K562 (cell line): ENCODE measurements around the gene GPNMB. TPM values are rescaled to one million over a fixed set of nuclear protein-coding genes. Genes with fewer than 3 reads are reported as not detected.

Experiments
- ATAC-seq: fragments of 200-7000 bp; cut with Tn5 transposase; 3 replicates; pipeline ENCODE4 v1.9.1; 2020; ENCODE audit warnings: moderate library complexity
- BruUV-seq: library from RNA; stranded (reverse); fragments of 400-500 nt; replicated peaks from 2 replicates; lab custom pipeline; 2021; lab: Mats Ljungman, UMichigan
- CTCF ChIA-PET: fragments of 300-600 bp; formaldehyde crosslinking; extraction: SDS; loops from one replicate; lab custom pipeline; 2021; ENCODE audit warnings: low intra/inter-chr PET ratio; lab: Yijun Ruan, JAX
- POLR2A ChIA-PET: fragments of 300-600, 350-650 bp; sonication (Branson Sonifier 250); formaldehyde crosslinking; extraction: SDS; loops from one replicate; lab custom pipeline; 2021; ENCODE audit warnings: antibody characterized with exemption, inconsistent platforms; lab: Yijun Ruan, JAX
- DNase-seq, 4 experiments: peaks; one replicate each; pipeline versions ENCODE4 v3.0.0 to v3.0.0-alpha.2; 2011 to 2018; ENCODE audit warnings: low spot score in 3 of 4, mixed read lengths in 3 of 4; ENCODE audit errors: extremely low read depth in 1 of 4
- FAIRE-seq: peaks from 2 replicates; lab custom pipeline; 2011; peaks lifted over from hg19 to GRCh38; lab: Jason Lieb, UNC
- H2AFZ ChIP-seq: 2 replicates; pipeline ENCODE4 v1.6.0; 2011; ENCODE audit warnings: low read depth, low read length, control low read depth, inconsistent platforms
- H3K27ac ChIP-seq: fragments of 200-600 bp; 3 replicates; pipeline ENCODE4 v1.8.0; 2011; ENCODE audit warnings: low read depth, mild to moderate bottlenecking, control low read depth, inconsistent platforms, low read length, moderate library complexity, mixed read lengths; ENCODE audit errors: extremely low read depth
- H3K27me3 ChIP-seq, 2 experiments: fragments of 300-600 bp in 1 of 2; 2 replicates in 1 of 2; 3 replicates in 1 of 2; pipeline versions ENCODE4 v1.6.0 to v1.8.0; 2011; ENCODE audit warnings: inconsistent platforms in 2 of 2, low read length in 2 of 2, mild to moderate bottlenecking in 1 of 2, mixed read lengths in 1 of 2, moderate library complexity in 1 of 2; ENCODE audit not compliant: control insufficient read depth in 2 of 2, insufficient read depth in 2 of 2
- H3K36me3 ChIP-seq: fragments of 300-600 bp; 3 replicates; pipeline ENCODE4 v1.8.0; 2011; ENCODE audit warnings: mild to moderate bottlenecking, low read length, inconsistent platforms; ENCODE audit not compliant: control insufficient read depth, insufficient read depth
- H3K4me1 ChIP-seq, 2 experiments: fragments of 200-600 bp in 1 of 2; replicated peaks in 1 of 2; 2 replicates in 1 of 2; 3 replicates in 1 of 2; pipeline versions ENCODE4 v1.5.1 to v1.8.0; 2011; ENCODE audit warnings: inconsistent platforms in 2 of 2, low read length in 2 of 2, mild to moderate bottlenecking in 1 of 2, mixed read lengths in 1 of 2, moderate library complexity in 1 of 2; ENCODE audit not compliant: control insufficient read depth in 2 of 2, insufficient read depth in 2 of 2
- H3K4me2 ChIP-seq: 2 replicates; pipeline ENCODE4 v1.6.1; 2011; ENCODE audit warnings: low read length, control low read depth, inconsistent platforms, mixed read lengths; ENCODE audit not compliant: insufficient read depth
- H3K4me3 ChIP-seq: fragments of 200-600 bp; sonication (generic), shearing (Covaris generic); 2 replicates; pipeline ENCODE4 v1.5.1; 2016; ENCODE audit warnings: control low read depth, inconsistent platforms
- H3K79me2 ChIP-seq: fragments of 200-600 bp; 3 replicates; pipeline ENCODE4 v1.8.0; 2011; ENCODE audit warnings: low read length, inconsistent platforms; ENCODE audit not compliant: control insufficient read depth, insufficient read depth
- H3K9ac ChIP-seq, 2 experiments: 2 replicates each; pipeline versions ENCODE4 v1.6.0 to v1.6.1; 2011; ENCODE audit warnings: low read depth in 2 of 2, low read length in 2 of 2, control low read depth in 1 of 2, inconsistent platforms in 1 of 2, mild to moderate bottlenecking in 1 of 2, mixed read lengths in 1 of 2; ENCODE audit not compliant: insufficient read depth in 1 of 2
- H3K9me1 ChIP-seq: one replicate; pipeline ENCODE4 v1.6.0; 2011; ENCODE audit warnings: inconsistent platforms, mild to moderate bottlenecking, low read length, moderate library complexity; ENCODE audit not compliant: control insufficient read depth, insufficient read depth
- H3K9me3 ChIP-seq: replicated peaks from 2 replicates; pipeline ENCODE4 v1.5.1; 2011; ENCODE audit warnings: low read depth, low read length, inconsistent platforms; ENCODE audit not compliant: control insufficient read depth, insufficient read depth
- H4K20me1 ChIP-seq: replicated peaks from 2 replicates; pipeline ENCODE4 v1.6.1; 2011; ENCODE audit warnings: low read length, inconsistent platforms, mixed read lengths; ENCODE audit not compliant: control insufficient read depth, insufficient read depth
- ARHGAP35 ChIP-seq: fragments of 450-650 bp; IDR thresholded peaks from 2 replicates; pipeline ENCODE4 v1.6.1; 2018; ENCODE audit not compliant: partially characterized antibody
- JUND ChIP-seq, 2 experiments: IDR thresholded peaks; 2 replicates in 1 of 2; 3 replicates in 1 of 2; pipeline ENCODE4 v1.6.1; 2011; ENCODE audit warnings: borderline replicate concordance in 2 of 2, low read depth in 2 of 2, low read length in 2 of 2, improper control_type of control experiment in 1 of 2, missing biosample characterization in 1 of 2, missing genetic modification characterization in 1 of 2, missing genetic modification reagents in 1 of 2
- MCM3 ChIP-seq: fragments of 450-650 bp; IDR thresholded peaks from 2 replicates; pipeline ENCODE4 v1.6.1; 2016
- NCOA1 ChIP-seq: fragments of 450-650 bp; IDR thresholded peaks from 2 replicates; pipeline ENCODE4 v1.6.1; 2016; ENCODE audit warnings: low read depth
- NFIX ChIP-seq: fragments of 250-450 bp; sonication (Bioruptor Pico); IDR thresholded peaks from 2 replicates; pipeline ENCODE4 v1.4.0; 2020; ENCODE audit warnings: low read depth, mild to moderate bottlenecking, moderate library complexity
- SREBF1 ChIP-seq: fragments of 150-350 bp; IDR thresholded peaks from 2 replicates; pipeline ENCODE4 v1.6.1; 2014; ENCODE audit warnings: antibody characterized with exemption, low read depth, low read length, borderline replicate concordance
- ZBTB8A ChIP-seq: fragments of 450-650 bp; IDR thresholded peaks from 2 replicates; pipeline ENCODE4 v1.6.1; 2018; ENCODE audit warnings: mild to moderate bottlenecking, moderate library complexity; ENCODE audit not compliant: partially characterized antibody
- ZFP36 ChIP-seq: fragments of 150-350 bp; IDR thresholded peaks from 2 replicates; pipeline ENCODE4 v1.6.1; 2018; ENCODE audit warnings: low read length, low read depth; ENCODE audit not compliant: partially characterized antibody
- ZNF217 ChIP-seq: sonication (generic); formaldehyde crosslinking; IDR thresholded peaks from 2 replicates; pipeline ENCODE4 v1.8.0; 2022; ENCODE audit warnings: mild to moderate bottlenecking, missing genetic modification reagents
- WGBS: fragments of 100-300 bp; shearing (Covaris generic); methylation state at CpG from one replicate; pipeline ENCODE4 v1.1.6; 2016; ENCODE audit warnings: low coverage, mixed read lengths; ENCODE audit not compliant: insufficient coverage; ENCODE audit errors: missing lambda C conversion rate; 5-methylcytosine and 5-hydroxymethylcytosine counted together
- in situ Hi-C: fragments of 300-500 bp; cut with MboI; formaldehyde crosslinking; loops from 4 replicates; pipeline ENCODE4 v1.15.0; 2018; ENCODE audit warnings: inconsistent platforms, mixed read lengths
- intact Hi-C: fragments of 100-400 bp; cut with micrococcal nuclease; formaldehyde crosslinking; loops from 2 replicates; pipeline ENCODE4 v1.14.2; 2022
- polyA plus RNA-seq, 8 experiments: library from polyadenylated mRNA; depleted of rRNA in 4 of 8; stranded (reverse) in 5 of 8; unstranded in 3 of 8; fragments of >200 nt; fragmentation: Nextera tagmentation in 2 of 8; fragmentation: Illumina TruSeq in 1 of 8; extraction: Ambion mirVana in 2 of 8; extraction: Trizol in 1 of 8; gene quantifications; 2 replicates each; pipeline versions ENCODE4 v1.2.1 to v1.2.3, GENCODE V29; 2011 to 2014; ENCODE audit warnings: inconsistent platforms in 1 of 8, missing spikeins in 1 of 8
- total RNA-seq, 7 experiments: library from RNA; depleted of rRNA in 6 of 7; stranded (reverse); fragments of >200 nt in 6 of 7; fragmentation: Illumina TruSeq in 2 of 7; extraction: Trizol in 2 of 7; gene quantifications; 2 replicates each; pipeline versions ENCODE4 v1.2.1 to v1.2.3, GENCODE V29; 2011 to 2021; ENCODE audit warnings: low replicate concordance in 1 of 7
- TF ChIP-seq, protein P1 (sequence below), 2 experiments: fragments of 450-650 bp; conservative IDR thresholded peaks; 2 replicates each; pipeline ENCODE4 v1.6.1; 2017; ENCODE audit warnings: mild to moderate bottlenecking in 2 of 2, moderate library complexity in 2 of 2
- TF ChIP-seq, protein P2 (sequence below): fragments of 250-450 bp; sonication (Bioruptor Pico); IDR thresholded peaks from 2 replicates; pipeline ENCODE4 v1.8.0; 2022; ENCODE audit warnings: inconsistent platforms, mild to moderate bottlenecking, moderate library complexity, borderline replicate concordance
- TF ChIP-seq, protein P3 (sequence below): fragments of 250-450 bp; sonication (Bioruptor Pico); IDR thresholded peaks from 2 replicates; pipeline ENCODE4 v1.8.0; 2021; ENCODE audit warnings: mild to moderate bottlenecking, moderate library complexity
- TF ChIP-seq, protein P4 (sequence below): fragments of 250-450 bp; sonication (Bioruptor Pico); IDR thresholded peaks from 2 replicates; pipeline ENCODE4 v1.4.0; 2020; ENCODE audit warnings: mild to moderate bottlenecking, moderate library complexity
- TF ChIP-seq, protein P5 (sequence below), 2 experiments: fragments of 450-650 bp; IDR thresholded peaks; 2 replicates each; pipeline ENCODE4 v1.6.1; 2016

GPNMB gene
- total and polyA plus RNA-seq, 9 of the 15 experiments (the other 6 are each of a cell fraction or from before 2014, with no cell fraction given), result 0.15 to 0.72 (median 0.33) TPM

DNA sequence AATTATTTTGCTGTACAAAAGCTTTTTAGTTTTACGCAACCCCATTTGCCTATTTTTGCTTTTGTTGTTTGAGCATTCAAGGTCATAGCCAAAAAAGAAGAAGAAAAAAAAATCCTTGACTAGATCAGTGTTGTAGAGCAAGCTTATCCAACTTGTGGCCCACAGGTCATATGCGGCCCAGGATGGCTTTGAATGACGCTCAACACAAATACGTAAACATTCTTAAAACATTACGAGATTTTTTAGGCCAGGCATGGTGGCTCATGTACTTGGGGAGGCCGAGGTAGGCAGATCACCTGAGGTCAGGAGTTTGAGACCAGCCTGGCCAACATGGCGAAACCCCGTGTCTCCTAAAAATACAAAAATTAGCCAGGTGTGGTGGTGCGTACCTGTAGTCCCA is 44.4 kb downstream of the GPNMB start:
- H3K9ac ChIP-seq, result no peak overlapping the region
- no TSS peak for BruUV-seq
- H3K4me1 ChIP-seq, result no peaks in the 10 kb centered on the region; a peak in 1 of 5 replicates
- H3K36me3 ChIP-seq, result no peaks in the 10 kb centered on the region
- H4K20me1 ChIP-seq, result no peaks in the 10 kb centered on the region
- WGBS, result 85% methylated on average over 9 of the region's 9 CpGs
- ATAC-seq (no peak), FAIRE-seq (no peak), DNase-seq (no peak)
- H3K4me3 ChIP-seq, result no peak overlapping the region
- no peak overlapping the region for H3K4me2 ChIP-seq
- POLR2A ChIA-PET, result interaction anchor here (0.6 kb wide), 1 partner anchor 290 kb away, joined by 3 read pairs; no protein-coding TSS in a partner anchor
- H3K27ac ChIP-seq, result no peak overlapping the region
- in situ Hi-C loops (no loop called here), intact Hi-C loops (no loop called here)
- H3K79me2 ChIP-seq, result no peaks in the 10 kb centered on the region
- no peaks in the 10 kb centered on the region for H3K27me3 ChIP-seq
- no peaks in the 10 kb centered on the region for H3K9me1 ChIP-seq
- CTCF ChIA-PET, result no interaction called here
- H2AFZ ChIP-seq, result no peak overlapping the region
- no peaks in the 10 kb centered on the region for H3K9me3 ChIP-seq
- TF ChIP-seq NFIX (CRISPR knock-in tag), result no peak
- no peak for TF ChIP-seq SREBF1
- TF ChIP-seq, protein P1, sequence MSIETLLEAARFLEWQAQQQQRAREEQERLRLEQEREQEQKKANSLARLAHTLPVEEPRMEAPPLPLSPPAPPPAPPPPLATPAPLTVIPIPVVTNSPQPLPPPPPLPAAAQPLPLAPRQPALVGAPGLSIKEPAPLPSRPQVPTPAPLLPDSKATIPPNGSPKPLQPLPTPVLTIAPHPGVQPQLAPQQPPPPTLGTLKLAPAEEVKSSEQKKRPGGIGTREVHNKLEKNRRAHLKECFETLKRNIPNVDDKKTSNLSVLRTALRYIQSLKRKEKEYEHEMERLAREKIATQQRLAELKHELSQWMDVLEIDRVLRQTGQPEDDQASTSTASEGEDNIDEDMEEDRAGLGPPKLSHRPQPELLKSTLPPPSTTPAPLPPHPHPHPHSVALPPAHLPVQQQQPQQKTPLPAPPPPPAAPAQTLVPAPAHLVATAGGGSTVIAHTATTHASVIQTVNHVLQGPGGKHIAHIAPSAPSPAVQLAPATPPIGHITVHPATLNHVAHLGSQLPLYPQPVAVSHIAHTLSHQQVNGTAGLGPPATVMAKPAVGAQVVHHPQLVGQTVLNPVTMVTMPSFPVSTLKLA (conservative IDR thresholded peaks at IDR 0.05), result no peak
- TF ChIP-seq, protein P2, sequence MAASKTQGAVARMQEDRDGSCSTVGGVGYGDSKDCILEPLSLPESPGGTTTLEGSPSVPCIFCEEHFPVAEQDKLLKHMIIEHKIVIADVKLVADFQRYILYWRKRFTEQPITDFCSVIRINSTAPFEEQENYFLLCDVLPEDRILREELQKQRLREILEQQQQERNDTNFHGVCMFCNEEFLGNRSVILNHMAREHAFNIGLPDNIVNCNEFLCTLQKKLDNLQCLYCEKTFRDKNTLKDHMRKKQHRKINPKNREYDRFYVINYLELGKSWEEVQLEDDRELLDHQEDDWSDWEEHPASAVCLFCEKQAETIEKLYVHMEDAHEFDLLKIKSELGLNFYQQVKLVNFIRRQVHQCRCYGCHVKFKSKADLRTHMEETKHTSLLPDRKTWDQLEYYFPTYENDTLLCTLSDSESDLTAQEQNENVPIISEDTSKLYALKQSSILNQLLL (CRISPR knock-in tag), result no peak
- no peak for TF ChIP-seq MCM3
- TF ChIP-seq JUND (IDR thresholded peaks at IDR 0.05; ENCODE audit: borderline replicate concordance, low read depth, low read length), result no peak
- TF ChIP-seq JUND (tag; IDR thresholded peaks at IDR 0.05; ENCODE audit: borderline replicate concordance, low read depth, low read length), result no peak
- TF ChIP-seq, protein P3, sequence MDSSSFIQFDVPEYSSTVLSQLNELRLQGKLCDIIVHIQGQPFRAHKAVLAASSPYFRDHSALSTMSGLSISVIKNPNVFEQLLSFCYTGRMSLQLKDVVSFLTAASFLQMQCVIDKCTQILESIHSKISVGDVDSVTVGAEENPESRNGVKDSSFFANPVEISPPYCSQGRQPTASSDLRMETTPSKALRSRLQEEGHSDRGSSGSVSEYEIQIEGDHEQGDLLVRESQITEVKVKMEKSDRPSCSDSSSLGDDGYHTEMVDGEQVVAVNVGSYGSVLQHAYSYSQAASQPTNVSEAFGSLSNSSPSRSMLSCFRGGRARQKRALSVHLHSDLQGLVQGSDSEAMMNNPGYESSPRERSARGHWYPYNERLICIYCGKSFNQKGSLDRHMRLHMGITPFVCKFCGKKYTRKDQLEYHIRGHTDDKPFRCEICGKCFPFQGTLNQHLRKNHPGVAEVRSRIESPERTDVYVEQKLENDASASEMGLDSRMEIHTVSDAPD (CRISPR knock-in tag), result no peak
- TF ChIP-seq ARHGAP35, result no peak
- TF ChIP-seq, protein P4, sequence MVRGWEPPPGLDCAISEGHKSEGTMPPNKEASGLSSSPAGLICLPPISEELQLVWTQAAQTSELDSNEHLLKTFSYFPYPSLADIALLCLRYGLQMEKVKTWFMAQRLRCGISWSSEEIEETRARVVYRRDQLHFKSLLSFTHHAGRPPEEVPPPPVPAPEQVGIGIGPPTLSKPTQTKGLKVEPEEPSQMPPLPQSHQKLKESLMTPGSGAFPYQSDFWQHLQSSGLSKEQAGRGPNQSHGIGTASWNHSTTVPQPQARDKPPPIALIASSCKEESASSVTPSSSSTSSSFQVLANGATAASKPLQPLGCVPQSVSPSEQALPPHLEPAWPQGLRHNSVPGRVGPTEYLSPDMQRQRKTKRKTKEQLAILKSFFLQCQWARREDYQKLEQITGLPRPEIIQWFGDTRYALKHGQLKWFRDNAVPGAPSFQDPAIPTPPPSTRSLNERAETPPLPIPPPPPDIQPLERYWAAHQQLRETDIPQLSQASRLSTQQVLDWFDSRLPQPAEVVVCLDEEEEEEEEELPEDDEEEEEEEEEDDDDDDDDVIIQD (CRISPR knock-in tag), result no peak
- TF ChIP-seq, protein P5, sequence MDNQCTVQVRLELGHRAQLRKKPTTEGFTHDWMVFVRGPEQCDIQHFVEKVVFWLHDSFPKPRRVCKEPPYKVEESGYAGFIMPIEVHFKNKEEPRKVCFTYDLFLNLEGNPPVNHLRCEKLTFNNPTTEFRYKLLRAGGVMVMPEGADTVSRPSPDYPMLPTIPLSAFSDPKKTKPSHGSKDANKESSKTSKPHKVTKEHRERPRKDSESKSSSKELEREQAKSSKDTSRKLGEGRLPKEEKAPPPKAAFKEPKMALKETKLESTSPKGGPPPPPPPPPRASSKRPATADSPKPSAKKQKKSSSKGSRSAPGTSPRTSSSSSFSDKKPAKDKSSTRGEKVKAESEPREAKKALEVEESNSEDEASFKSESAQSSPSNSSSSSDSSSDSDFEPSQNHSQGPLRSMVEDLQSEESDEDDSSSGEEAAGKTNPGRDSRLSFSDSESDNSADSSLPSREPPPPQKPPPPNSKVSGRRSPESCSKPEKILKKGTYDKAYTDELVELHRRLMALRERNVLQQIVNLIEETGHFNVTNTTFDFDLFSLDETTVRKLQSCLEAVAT (IDR thresholded peaks at IDR 0.05), result no peak
- no peak for TF ChIP-seq ZFP36
- no peak for TF ChIP-seq ZBTB8A
- no peak for TF ChIP-seq NCOA1
- no peak for TF ChIP-seq ZNF217 (CRISPR knock-in tag)
